HG02852 (cell line): ENCODE measurements around the gene NDUFA7.
"Not testable (repeated sequence)": the region's sequence is repeated elsewhere in the genome, so short reads cannot be mapped to it uniquely, and the experiment has no call there.

Source experiments
- ATAC-seq: cut with Tn5 transposase; IDR thresholded peaks from one replicate; pipeline ENCODE4 v1.9.1; 2021; ENCODE audit warnings: mild to moderate bottlenecking, moderate library complexity; ENCODE audit not compliant: unreplicated experiment

Gene NDUFA7

GRCh38 chr19:8342316-8342683, 21.1 kb upstream of the NDUFA7 start:
- ATAC-seq = no peak

- not testable (repeated sequence) for ATAC-seq
Measured at GRCh38 chr19:8341504-8341903, 20.3 kb upstream of the NDUFA7 start.

GRCh38 chr19:8340341-8341096, 19.3 kb upstream of the NDUFA7 start:
- no peak for ATAC-seq

GRCh38 chr19:8338835-8339234, 17.7 kb upstream of the NDUFA7 start:
- no peak for ATAC-seq

- ATAC-seq = no peak
Measured at GRCh38 chr19:8337728-8338127, 16.6 kb upstream of the NDUFA7 start.

- ATAC-seq = no peak
Measured at GRCh38 chr19:8336660-8337059, 15.5 kb upstream of the NDUFA7 start.

- ATAC-seq = no peak
Measured at GRCh38 chr19:8336072-8336569, 14.9 kb upstream of the NDUFA7 start.

- no peak for ATAC-seq
Measured at GRCh38 chr19:8335343-8336071, 14.3 kb upstream of the NDUFA7 start.

GRCh38 chr19:8334458-8335342, 13.5 kb upstream of the NDUFA7 start:
- no peak for ATAC-seq

- no peak for ATAC-seq
Measured at GRCh38 chr19:8333767-8334457, 12.7 kb upstream of the NDUFA7 start.

GRCh38 chr19:8332976-8333766, 12.0 kb upstream of the NDUFA7 start:
- no peak for ATAC-seq

GRCh38 chr19:8331263-8331845, 10.2 kb upstream of the NDUFA7 start:
- no peak for ATAC-seq

GRCh38 chr19:8329996-8330395, 8.8 kb upstream of the NDUFA7 start:
- ATAC-seq = no peak

- no peak for ATAC-seq
Measured at GRCh38 chr19:8325454-8325853, 4.3 kb upstream of the NDUFA7 start.

GRCh38 chr19:8324186-8325050, 3.2 kb upstream of the NDUFA7 start:
- ATAC-seq = no peak

GRCh38 chr19:8323781-8324185, 2.6 kb upstream of the NDUFA7 start:
- no peak for ATAC-seq

GRCh38 chr19:8322638-8322997, 1.4 kb upstream of the NDUFA7 start:
- no peak for ATAC-seq

GRCh38 chr19:8321986-8322637, 937 bp upstream of the NDUFA7 start:
- no peak for ATAC-seq
